SHP77 (cell line): ENCODE data around the gene TMEM150C.
A peak's percentile ranks its signal among the peaks of the same experiment; 100 is the strongest.

Experiments
- DNase-seq, 2 experiments: peaks; one replicate each; lab custom pipeline; 2025; lab: John Stamatoyannopoulos, UW

Gene TMEM150C

GRCh38 chr4:82561786-82562563 is at the start of gene TMEM150C:
TSS of gene TMEM150C (minus strand) at chr4:82561988. CDS start at chr4:82504657, 57,331 bp downstream.
- peak in 1 of 2 experiments; percentile 38 for DNase-seq

- no peak for DNase-seq
Measured at GRCh38 chr4:82611527-82611926, 49.7 kb upstream of the TMEM150C start.

- DNase-seq = no peak
Measured at GRCh38 chr4:82610041-82610440, 48.3 kb upstream of the TMEM150C start.

GRCh38 chr4:82606622-82607021 is 44.8 kb upstream of the TMEM150C start:
- DNase-seq = no peak

GRCh38 chr4:82604522-82604921 is 42.7 kb upstream of the TMEM150C start:
- DNase-seq = no peak

GRCh38 chr4:82601242-82602015 is 39.6 kb upstream of the TMEM150C start:
- DNase-seq = no peak

- DNase-seq = peak; percentile 28 to 47
Measured at GRCh38 chr4:82599336-82599735, 37.5 kb upstream of the TMEM150C start.

- no peak for DNase-seq
Measured at GRCh38 chr4:82594456-82594855, 32.7 kb upstream of the TMEM150C start.

GRCh38 chr4:82593411-82593810 is 31.6 kb upstream of the TMEM150C start:
- no peak for DNase-seq

GRCh38 chr4:82592639-82593038 is 30.9 kb upstream of the TMEM150C start:
- no peak for DNase-seq

- peak; percentile 60 to 74 for DNase-seq
Measured at GRCh38 chr4:82591592-82591991, 29.8 kb upstream of the TMEM150C start.

- DNase-seq = no peak
Measured at GRCh38 chr4:82589756-82590155, 28.0 kb upstream of the TMEM150C start.

- no peak for DNase-seq
Measured at GRCh38 chr4:82588771-82589270, 27.0 kb upstream of the TMEM150C start.

- DNase-seq = no peak
Measured at GRCh38 chr4:82587826-82588540, 26.2 kb upstream of the TMEM150C start.

GRCh38 chr4:82585690-82586435 is 24.1 kb upstream of the TMEM150C start:
- DNase-seq = no peak

GRCh38 chr4:82584931-82585330 is 23.1 kb upstream of the TMEM150C start:
- DNase-seq = no peak

GRCh38 chr4:82583897-82584587 is 22.3 kb upstream of the TMEM150C start:
- DNase-seq = no peak

- DNase-seq = no peak
Measured at GRCh38 chr4:82579932-82580331, 18.1 kb upstream of the TMEM150C start.

GRCh38 chr4:82578935-82579334 is 17.1 kb upstream of the TMEM150C start:
- DNase-seq = no peak

GRCh38 chr4:82577451-82577850 is 15.7 kb upstream of the TMEM150C start:
- DNase-seq = no peak

- no peak for DNase-seq
Measured at GRCh38 chr4:82569727-82570126, 7.9 kb upstream of the TMEM150C start.
